Mesothelial cell of epicardium (in vitro differentiated cells): ENCODE data around the gene PARN. TPM values are rescaled to one million over a fixed set of nuclear protein-coding genes. Genes with fewer than 3 reads are reported as not detected.

Experiments used
- DNase-seq, 2 experiments: peaks; one replicate each; pipeline ENCODE4 v3.0.0; 2021; ENCODE audit warnings: low spot score in 2 of 2; ENCODE audit not compliant: unreplicated experiment in 2 of 2
- H3K27ac Mint-ChIP-seq: 2 replicates; pipeline ENCODE4 v1.8.0; 2021; ENCODE audit warnings: mixed read lengths
- H3K27me3 Mint-ChIP-seq: 2 replicates; pipeline ENCODE4 v1.8.0; 2021; ENCODE audit warnings: low read depth, mixed read lengths
- H3K36me3 Mint-ChIP-seq: 2 replicates; pipeline ENCODE4 v1.8.0; 2021; ENCODE audit warnings: mixed read lengths
- H3K4me1 Mint-ChIP-seq: 2 replicates; pipeline ENCODE4 v1.8.0; 2021; ENCODE audit warnings: mixed read lengths
- H3K4me3 Mint-ChIP-seq: 2 replicates; pipeline ENCODE4 v1.8.0; 2021; ENCODE audit warnings: mild to moderate bottlenecking, moderate library complexity, mixed read lengths
- H3K9me3 Mint-ChIP-seq: 2 replicates; pipeline ENCODE4 v1.8.0; 2021; ENCODE audit warnings: mixed read lengths
- total RNA-seq: library from RNA; stranded (reverse); gene quantifications from 3 replicates; pipeline ENCODE4 v1.2.1, GENCODE V29; 2021
- TF ChIP-seq, protein P1 (sequence below): fragments of 200-600 bp; sonication (generic); IDR thresholded peaks from one replicate; pipeline ENCODE4 v1.5.0; 2021; ENCODE audit warnings: antibody characterized with exemption; ENCODE audit not compliant: unreplicated experiment

PARN gene
- total RNA-seq, 1 donor from 2014 or later = 35.6 TPM

- no peak overlapping the region for H3K27ac Mint-ChIP-seq
- H3K4me1 Mint-ChIP-seq = no peaks in the 10 kb centered on the region
- DNase-seq = peak in 1 of 2 experiments; percentile 22
- H3K27me3 Mint-ChIP-seq = no peaks in the 10 kb centered on the region
- H3K9me3 Mint-ChIP-seq = no peaks in the 10 kb centered on the region
- H3K4me3 Mint-ChIP-seq = no peak overlapping the region
- H3K36me3 Mint-ChIP-seq = peaks cover 43% of the 10 kb centered on the region
- TF ChIP-seq, protein P1, sequence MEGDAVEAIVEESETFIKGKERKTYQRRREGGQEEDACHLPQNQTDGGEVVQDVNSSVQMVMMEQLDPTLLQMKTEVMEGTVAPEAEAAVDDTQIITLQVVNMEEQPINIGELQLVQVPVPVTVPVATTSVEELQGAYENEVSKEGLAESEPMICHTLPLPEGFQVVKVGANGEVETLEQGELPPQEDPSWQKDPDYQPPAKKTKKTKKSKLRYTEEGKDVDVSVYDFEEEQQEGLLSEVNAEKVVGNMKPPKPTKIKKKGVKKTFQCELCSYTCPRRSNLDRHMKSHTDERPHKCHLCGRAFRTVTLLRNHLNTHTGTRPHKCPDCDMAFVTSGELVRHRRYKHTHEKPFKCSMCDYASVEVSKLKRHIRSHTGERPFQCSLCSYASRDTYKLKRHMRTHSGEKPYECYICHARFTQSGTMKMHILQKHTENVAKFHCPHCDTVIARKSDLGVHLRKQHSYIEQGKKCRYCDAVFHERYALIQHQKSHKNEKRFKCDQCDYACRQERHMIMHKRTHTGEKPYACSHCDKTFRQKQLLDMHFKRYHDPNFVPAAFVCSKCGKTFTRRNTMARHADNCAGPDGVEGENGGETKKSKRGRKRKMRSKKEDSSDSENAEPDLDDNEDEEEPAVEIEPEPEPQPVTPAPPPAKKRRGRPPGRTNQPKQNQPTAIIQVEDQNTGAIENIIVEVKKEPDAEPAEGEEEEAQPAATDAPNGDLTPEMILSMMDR = no peak
Measured at GRCh38 chr16:14611660-14612059, 18.4 kb downstream of the PARN start.

DNA sequence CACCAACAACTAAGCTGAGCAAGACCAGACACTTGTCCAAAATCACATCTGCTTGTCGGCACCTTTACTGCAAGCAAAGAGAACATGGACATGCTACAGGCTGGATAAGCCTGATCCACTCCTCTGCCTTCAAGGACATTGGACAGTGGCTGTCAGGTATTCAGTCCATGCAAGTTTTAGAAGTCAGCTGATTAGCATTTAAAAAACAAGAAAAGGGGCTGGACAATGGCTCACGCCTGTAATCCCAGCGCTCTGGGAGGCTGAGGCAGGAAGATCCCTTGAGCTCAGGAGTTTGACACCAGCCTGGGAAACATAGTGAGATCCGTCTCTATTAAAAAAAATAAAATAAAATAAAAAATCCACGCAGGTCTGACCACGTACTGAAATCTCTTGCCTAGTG is 20.3 kb downstream of the PARN start:
- Mint-ChIP-seq H3K36me3 (peaks cover 31% of the 10 kb centered on the region), H3K9me3 (no peaks in the 10 kb centered on the region), H3K27me3 (no peaks in the 10 kb centered on the region), H3K4me1 (no peaks in the 10 kb centered on the region), H3K27ac (no peak overlapping the region), H3K4me3 (no peak overlapping the region)
- TF ChIP-seq, protein P1 = no peak
- no peak for DNase-seq

- no peak for DNase-seq
- Mint-ChIP-seq H3K27ac (no peak overlapping the region), H3K9me3 (no peaks in the 10 kb centered on the region), H3K36me3 (peaks cover 30% of the 10 kb centered on the region), H3K4me3 (no peak overlapping the region), H3K4me1 (no peaks in the 10 kb centered on the region), H3K27me3 (no peaks in the 10 kb centered on the region)
- TF ChIP-seq, protein P1 = no peak
Measured at GRCh38 chr16:14608604-14609003, 21.5 kb downstream of the PARN start.

GRCh38 chr16:14608111-14608566 is 21.9 kb downstream of the PARN start:
- Mint-ChIP-seq H3K4me1 (no peaks in the 10 kb centered on the region), H3K36me3 (peaks cover 32% of the 10 kb centered on the region), H3K9me3 (no peaks in the 10 kb centered on the region), H3K4me3 (no peak overlapping the region), H3K27me3 (no peaks in the 10 kb centered on the region), H3K27ac (no peak overlapping the region)
- no peak for DNase-seq
- TF ChIP-seq, protein P1 = no peak

- Mint-ChIP-seq H3K9me3 (peaks cover 3% of the 10 kb centered on the region), H3K4me3 (no peak overlapping the region), H3K36me3 (peaks cover 38% of the 10 kb centered on the region), H3K27me3 (no peaks in the 10 kb centered on the region), H3K4me1 (no peaks in the 10 kb centered on the region), H3K27ac (no peak overlapping the region)
- DNase-seq = no peak
- TF ChIP-seq, protein P1 = no peak
Measured at GRCh38 chr16:14606102-14606501, 24.0 kb downstream of the PARN start.

DNA sequence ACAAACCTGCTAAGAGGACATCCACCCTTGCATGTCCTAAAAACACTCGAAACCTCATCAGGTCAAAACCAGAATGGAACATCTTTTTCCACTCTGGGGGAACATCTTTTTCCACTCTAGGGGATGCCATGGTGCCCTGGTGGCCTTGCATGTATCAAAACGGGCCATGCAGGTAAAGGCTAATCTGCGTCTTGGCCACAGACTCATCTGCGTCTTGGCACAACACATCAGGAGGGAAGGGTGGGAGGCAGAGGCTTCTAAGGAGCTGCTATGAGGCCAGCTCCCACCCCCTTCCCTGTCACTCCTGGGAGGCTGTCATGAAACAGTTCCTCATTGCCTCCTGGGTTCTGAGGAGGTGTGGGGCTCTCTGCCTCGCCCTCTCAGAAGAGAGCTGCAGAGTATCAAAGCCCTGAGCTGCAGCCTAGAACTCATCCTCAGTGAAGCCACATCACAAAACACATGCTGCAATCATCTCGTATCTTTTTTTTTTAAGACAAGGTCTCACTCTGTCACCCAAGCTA is 27.6 kb downstream of the PARN start:
- no peak overlapping the region for H3K4me3 Mint-ChIP-seq
- TF ChIP-seq, protein P1 = no peak
- no peak for DNase-seq
- H3K4me1 Mint-ChIP-seq = no peaks in the 10 kb centered on the region
- no peak overlapping the region for H3K27ac Mint-ChIP-seq
- peaks cover 4% of the 10 kb centered on the region for H3K9me3 Mint-ChIP-seq
- no peaks in the 10 kb centered on the region for H3K27me3 Mint-ChIP-seq
- peaks cover 40% of the 10 kb centered on the region for H3K36me3 Mint-ChIP-seq
